Measurements from ENCODE around the gene ELAVL1. TPM values are rescaled to one million over a fixed set of nuclear protein-coding genes. Genes with fewer than 3 reads are reported as not detected.

Gene ELAVL1
- total and polyA plus RNA-seq, 12 donors: 12.8 to 78.9 (median 44.6) TPM

DNA sequence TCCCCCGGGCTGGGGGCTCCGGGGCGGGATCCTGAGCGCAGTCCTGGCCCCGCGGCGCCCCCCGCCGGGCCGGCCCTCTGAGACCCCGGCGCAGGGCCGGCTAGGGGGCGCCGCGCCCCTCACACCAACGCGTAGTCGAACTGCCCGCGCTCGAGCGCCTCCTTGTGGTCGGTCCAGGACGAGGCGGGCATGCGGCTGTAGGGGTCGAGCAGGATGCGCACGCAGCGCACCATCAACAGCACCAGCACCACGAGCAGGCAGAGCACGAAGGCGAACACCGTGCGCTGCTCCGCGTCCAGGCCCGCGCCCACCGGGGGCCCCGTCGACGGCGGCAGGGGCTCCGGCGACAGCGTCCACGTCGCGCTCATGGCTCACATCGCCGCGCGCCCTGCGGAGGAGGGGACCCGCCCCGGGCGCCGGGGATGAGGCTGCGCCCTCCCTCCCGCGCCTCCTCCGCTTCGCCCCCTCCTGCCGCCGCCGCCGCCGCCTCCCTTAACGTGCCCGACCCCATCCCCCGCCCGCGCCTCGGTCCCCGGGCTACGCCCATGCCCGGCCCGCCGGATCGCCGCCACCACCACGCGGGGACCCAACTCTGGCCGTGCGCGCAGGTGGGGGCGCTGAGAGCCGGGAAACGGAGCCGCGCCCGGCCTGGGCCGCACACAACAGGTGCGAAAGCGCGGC, 80.1 kb downstream of the ELAVL1 start:
- peak; percentile 69 to 86 (median 78) for DNase-seq
- Histone ChIP-seq H3K4me1 (replicated peaks in 1 of 2) (peaks cover 58 to 62% of the 10 kb centered on the region in 2 donors), H3K27me3 (no peaks in the 10 kb centered on the region), H3K36me3 (replicated peaks in 1 of 2) (peaks cover 0 to 11% of the 10 kb centered on the region in 2 donors), H3K4me3 (peak overlapping the region in 1 of 4 donors; percentile 71), H3K27ac (no peak overlapping the region), H3K9me3 (replicated peaks in 1 of 3) (no peaks in the 10 kb centered on the region)
- TF ChIP-seq CTCF (IDR thresholded peaks at IDR 0.05) (peak; percentile 18 to 83 (median 60)), POLR2A (IDR thresholded peaks at IDR 0.05) (no peak)
- 0 to 2% (median 1%) methylated on average over 9 to 97 of the region's 98 CpGs; no CpG with 5 or more reads in 1 of the 4 donors for WGBS, 4 donors
- intact Hi-C loops (cut with DNase I): no loop called here

- H3K4me3 ChIP-seq: peak overlapping the region in 1 of 4 donors; percentile 71
- H3K9me3 ChIP-seq (replicated peaks in 1 of 3): no peaks in the 10 kb centered on the region
- H3K27me3 ChIP-seq: no peaks in the 10 kb centered on the region
- H3K4me1 ChIP-seq (replicated peaks in 1 of 2): peaks cover 56 to 61% of the 10 kb centered on the region in 2 donors
- H3K36me3 ChIP-seq (replicated peaks in 1 of 2): peaks cover 0 to 11% of the 10 kb centered on the region in 2 donors
- WGBS, 4 donors: 30 to 39% (median 32%) methylated on average over 11 to 33 of the region's 34 CpGs; no CpG with 5 or more reads in 1 of the 4 donors
- intact Hi-C loops (cut with DNase I): no loop called here
- TF ChIP-seq POLR2A (IDR thresholded peaks at IDR 0.05): no peak
- DNase-seq: peak in 6 of 7 donors; percentile 33 to 68 (median 60)
- H3K27ac ChIP-seq: no peak overlapping the region
Observed at GRCh38 chr19:7924651-7925170, 80.7 kb downstream of the ELAVL1 start.

DNA sequence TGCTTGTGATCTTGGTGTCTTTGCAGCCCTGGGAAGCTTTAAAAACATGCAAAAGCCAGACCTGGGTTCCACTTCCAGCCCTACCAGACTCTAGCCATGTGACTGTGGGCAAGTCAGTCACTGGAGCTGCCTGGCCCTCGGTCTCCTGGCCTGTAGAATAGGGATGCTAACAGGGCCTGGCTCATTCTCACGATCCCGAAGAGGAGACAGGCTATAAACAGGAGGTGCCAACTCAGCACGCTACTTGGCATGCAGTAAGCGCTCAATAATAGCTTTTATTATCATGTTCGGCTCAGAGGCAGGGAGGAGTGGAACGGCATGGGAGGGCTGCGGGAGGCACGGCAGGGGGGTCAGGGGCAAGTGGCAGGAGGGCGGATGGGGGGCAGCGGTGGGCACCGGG, 81.2 kb downstream of the ELAVL1 start:
- H3K27ac ChIP-seq: no peak overlapping the region
- intact Hi-C loops (cut with DNase I): no loop called here

DNA sequence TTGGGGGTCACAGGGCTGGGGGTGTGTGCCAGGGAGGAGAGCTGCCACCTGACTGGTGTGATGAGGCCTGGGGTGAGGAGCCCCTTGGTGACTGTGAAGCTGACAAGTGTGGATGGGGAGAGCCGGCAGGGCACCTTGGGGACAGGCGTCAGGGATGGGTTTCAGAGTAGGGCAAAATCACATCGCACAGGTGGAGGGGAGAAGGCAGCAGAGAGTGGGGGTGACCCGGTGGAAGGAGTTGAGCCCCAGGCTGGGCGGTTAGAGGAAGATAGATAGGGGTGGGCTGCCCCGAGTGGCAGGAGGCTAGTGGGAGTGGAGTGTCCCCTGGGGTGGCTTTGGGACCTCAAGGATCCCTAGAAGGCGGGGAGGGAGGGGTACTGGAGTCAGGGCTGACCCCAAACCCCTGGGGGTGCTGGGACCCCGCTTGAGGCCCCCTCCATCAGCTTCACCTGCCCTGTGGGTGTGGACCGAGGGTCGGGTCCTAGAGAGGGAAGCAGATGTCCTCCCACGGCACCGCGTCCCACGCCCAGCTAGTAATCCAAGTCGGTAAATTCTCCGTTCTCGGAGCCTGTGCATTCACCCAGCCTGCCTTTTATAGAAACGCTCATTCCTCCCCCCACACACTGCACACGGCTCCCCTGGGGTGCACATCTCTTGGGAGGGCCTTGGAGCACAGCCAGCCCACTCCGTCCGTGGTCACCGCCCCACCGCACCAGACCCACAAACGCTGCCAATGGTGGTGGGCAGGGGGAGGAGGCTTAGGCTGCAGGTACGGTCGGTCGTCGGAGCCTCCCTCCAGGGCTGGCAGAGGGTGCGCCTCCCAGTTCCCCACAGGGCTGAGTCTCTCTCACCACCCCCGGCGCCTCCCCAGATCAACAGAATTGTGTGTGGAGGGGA, 81.9 kb downstream of the ELAVL1 start:
- no peak overlapping the region for H3K27ac ChIP-seq
- 86 to 89% (median 88%) methylated on average over 24 to 31 of the region's 31 CpGs for WGBS, 4 donors
- intact Hi-C loops (cut with DNase I): no loop called here

More for the DNA sequence above, 81.2 kb downstream of the ELAVL1 start:
- H3K4me3 ChIP-seq: no peak overlapping the region
- DNase-seq: peak in 1 of 7 donors; percentile 56
- WGBS, 4 donors: 64 to 72% (median 67%) methylated on average over 9 to 12 of the region's 12 CpGs
- TF ChIP-seq CTCF (IDR thresholded peaks at IDR 0.05) (no peak), POLR2A (IDR thresholded peaks at IDR 0.05) (no peak)
- H3K27me3 ChIP-seq: no peaks in the 10 kb centered on the region
- no peaks in the 10 kb centered on the region for H3K9me3 ChIP-seq (replicated peaks in 1 of 3)
- H3K4me1 ChIP-seq (replicated peaks in 1 of 2): peaks cover 52 to 58% of the 10 kb centered on the region in 2 donors
- peaks cover 0 to 11% of the 10 kb centered on the region in 2 donors for H3K36me3 ChIP-seq (replicated peaks in 1 of 2)

More for the DNA sequence above, 81.9 kb downstream of the ELAVL1 start:
- Histone ChIP-seq H3K27me3 (peaks cover 3% of the 10 kb centered on the region), H3K4me3 (no peak overlapping the region), H3K4me1 (replicated peaks in 1 of 2) (peaks cover 48 to 54% of the 10 kb centered on the region in 2 donors), H3K36me3 (replicated peaks in 1 of 2) (peaks cover 0 to 11% of the 10 kb centered on the region in 2 donors), H3K9me3 (replicated peaks in 1 of 3) (no peaks in the 10 kb centered on the region)
- TF ChIP-seq POLR2A (IDR thresholded peaks at IDR 0.05) (no peak), CTCF (IDR thresholded peaks at IDR 0.05) (no peak)
- DNase-seq: peak in 1 of 7 donors; percentile 63

Measured in adrenal gland (tissue), 12 donors.